Measurements from ENCODE around the gene BOD1. TPM values are rescaled to one million over a fixed set of nuclear protein-coding genes. Genes with fewer than 3 reads are reported as not detected.

BOD1 gene
- total RNA-seq, 1 donor from 2014 or later: 34.1 TPM

DNA sequence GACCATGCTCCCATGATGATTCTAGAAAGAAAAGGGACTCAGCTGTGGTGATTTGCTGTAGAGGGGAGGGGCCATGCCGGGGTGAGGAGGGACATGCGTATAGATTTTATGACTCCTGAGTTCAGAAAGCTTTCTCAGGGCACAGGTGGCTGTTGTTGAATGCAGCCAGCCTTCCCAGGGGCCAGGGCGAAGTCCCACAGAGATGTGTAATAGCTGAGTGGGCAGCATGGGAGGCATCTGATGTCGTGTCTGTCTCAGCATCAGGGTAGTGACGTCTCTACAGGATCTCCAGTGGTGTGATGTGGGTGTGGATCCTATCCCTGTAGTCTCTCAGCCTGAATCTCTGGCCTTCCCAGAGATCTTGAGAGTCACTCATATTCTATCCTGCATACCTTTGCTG is 7.8 kb upstream of the BOD1 start:
- no peak for DNase-seq (ENCODE audit: extremely low spot score in 2 of 2)
- no peak overlapping the region for H3K27ac ChIP-seq
- no peaks in the 10 kb centered on the region for H3K4me1 ChIP-seq
- H3K27me3 ChIP-seq: no peaks in the 10 kb centered on the region
- intact Hi-C loops (cut with DNase I): no loop called here
- TF ChIP-seq CTCF (IDR thresholded peaks at IDR 0.05): no peak
- TF ChIP-seq POLR2AphosphoS5 (IDR thresholded peaks at IDR 0.05; ENCODE audit: insufficient read depth in 1 of 2, low read depth in 1 of 2): no peak
- TF ChIP-seq POLR2A (IDR thresholded peaks at IDR 0.05): no peak
- H3K4me3 ChIP-seq: no peak overlapping the region
- no peaks in the 10 kb centered on the region for H3K9me3 ChIP-seq
- no peaks in the 10 kb centered on the region for H3K36me3 ChIP-seq

GRCh38 chr5:173623789-173624188 is 7.3 kb upstream of the BOD1 start:
- no peak for DNase-seq (ENCODE audit: extremely low spot score in 2 of 2)
- Histone ChIP-seq H3K36me3 (no peaks in the 10 kb centered on the region), H3K4me3 (no peak overlapping the region), H3K27me3 (no peaks in the 10 kb centered on the region), H3K27ac (no peak overlapping the region), H3K9me3 (no peaks in the 10 kb centered on the region), H3K4me1 (no peaks in the 10 kb centered on the region)
- TF ChIP-seq POLR2A (IDR thresholded peaks at IDR 0.05) (no peak), CTCF (IDR thresholded peaks at IDR 0.05) (no peak), POLR2AphosphoS5 (IDR thresholded peaks at IDR 0.05; ENCODE audit: insufficient read depth in 1 of 2, low read depth in 1 of 2) (no peak)
- intact Hi-C loops (cut with DNase I): no loop called here

DNA sequence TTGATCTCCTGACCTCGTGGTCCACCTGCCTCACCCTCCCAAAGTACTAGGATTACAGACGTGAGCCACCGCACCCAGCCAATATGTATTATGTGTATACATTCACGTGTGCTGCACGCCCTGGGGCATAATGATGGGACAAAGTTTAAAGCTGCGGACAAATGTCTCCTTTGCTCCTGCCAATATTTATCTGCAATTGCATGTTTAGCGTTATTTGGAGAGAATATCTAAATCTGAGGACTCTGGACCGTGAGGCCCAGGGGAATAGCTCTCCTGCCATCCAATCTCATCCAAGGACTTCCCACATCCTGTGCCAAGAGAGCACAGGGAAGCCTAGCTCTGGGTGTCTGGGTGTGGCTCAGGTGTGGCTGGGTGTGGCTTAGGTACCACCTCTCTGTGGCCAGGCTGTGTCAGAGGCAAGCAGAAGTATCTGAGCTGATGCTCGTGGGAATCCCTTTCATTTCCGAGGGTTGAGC is 6.9 kb upstream of the BOD1 start:
- Histone ChIP-seq H3K4me3 (no peak overlapping the region), H3K36me3 (no peaks in the 10 kb centered on the region), H3K9me3 (no peaks in the 10 kb centered on the region), H3K4me1 (no peaks in the 10 kb centered on the region), H3K27me3 (no peaks in the 10 kb centered on the region), H3K27ac (no peak overlapping the region)
- intact Hi-C loops (cut with DNase I): no loop called here
- no peak for TF ChIP-seq CTCF (IDR thresholded peaks at IDR 0.05)
- no peak for TF ChIP-seq POLR2AphosphoS5 (IDR thresholded peaks at IDR 0.05; ENCODE audit: insufficient read depth in 1 of 2, low read depth in 1 of 2)
- TF ChIP-seq POLR2A (IDR thresholded peaks at IDR 0.05): no peak
- DNase-seq (ENCODE audit: extremely low spot score in 2 of 2): no peak

- Histone ChIP-seq H3K36me3 (no peaks in the 10 kb centered on the region), H3K4me3 (no peak overlapping the region), H3K27me3 (no peaks in the 10 kb centered on the region), H3K4me1 (peaks cover 1% of the 10 kb centered on the region), H3K9me3 (no peaks in the 10 kb centered on the region), H3K27ac (no peak overlapping the region)
- TF ChIP-seq POLR2A (IDR thresholded peaks at IDR 0.05): no peak
- no peak for TF ChIP-seq POLR2AphosphoS5 (IDR thresholded peaks at IDR 0.05; ENCODE audit: insufficient read depth in 1 of 2, low read depth in 1 of 2)
- no peak for TF ChIP-seq CTCF (IDR thresholded peaks at IDR 0.05)
- DNase-seq (ENCODE audit: extremely low spot score in 2 of 2): no peak
- intact Hi-C loops (cut with DNase I): no loop called here
These were observed 6.0 kb upstream of the BOD1 start for GRCh38 chr5:173622183-173623047.

DNA sequence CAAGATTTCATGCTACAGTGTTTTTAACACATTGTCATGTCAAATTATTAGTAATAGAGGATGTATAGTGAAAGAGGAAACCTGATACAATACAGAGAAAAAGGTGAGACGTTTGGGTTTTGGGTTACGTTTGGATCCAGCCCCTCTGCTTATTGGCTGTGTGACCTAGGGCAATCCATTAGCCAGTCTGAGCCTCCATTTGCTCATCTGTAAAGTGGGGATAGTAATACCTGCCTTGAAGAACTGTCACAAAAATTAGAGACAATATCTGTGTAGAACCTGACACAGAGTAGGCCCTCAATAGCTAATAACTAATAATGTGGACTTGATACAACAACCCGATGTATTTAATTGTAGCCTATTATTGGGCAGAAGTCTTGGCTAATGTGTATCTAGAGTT is 4.3 kb upstream of the BOD1 start:
- Histone ChIP-seq H3K27me3 (no peaks in the 10 kb centered on the region), H3K4me1 (peaks cover 9% of the 10 kb centered on the region), H3K4me3 (no peak overlapping the region), H3K27ac (no peak overlapping the region), H3K9me3 (no peaks in the 10 kb centered on the region), H3K36me3 (no peaks in the 10 kb centered on the region)
- no peak for DNase-seq (ENCODE audit: extremely low spot score in 2 of 2)
- TF ChIP-seq POLR2AphosphoS5 (IDR thresholded peaks at IDR 0.05; ENCODE audit: insufficient read depth in 1 of 2, low read depth in 1 of 2) (no peak), CTCF (IDR thresholded peaks at IDR 0.05) (no peak), POLR2A (IDR thresholded peaks at IDR 0.05) (no peak)
- intact Hi-C loops (cut with DNase I): no loop called here

Data from vagina (tissue), 2 donors.